GM19035 (cell line): ENCODE data around the gene SMIM27.

Experiments
- ATAC-seq: cut with Tn5 transposase; IDR thresholded peaks from one replicate; pipeline ENCODE4 v1.9.1; 2021; ENCODE audit not compliant: unreplicated experiment

The SMIM27 gene

DNA sequence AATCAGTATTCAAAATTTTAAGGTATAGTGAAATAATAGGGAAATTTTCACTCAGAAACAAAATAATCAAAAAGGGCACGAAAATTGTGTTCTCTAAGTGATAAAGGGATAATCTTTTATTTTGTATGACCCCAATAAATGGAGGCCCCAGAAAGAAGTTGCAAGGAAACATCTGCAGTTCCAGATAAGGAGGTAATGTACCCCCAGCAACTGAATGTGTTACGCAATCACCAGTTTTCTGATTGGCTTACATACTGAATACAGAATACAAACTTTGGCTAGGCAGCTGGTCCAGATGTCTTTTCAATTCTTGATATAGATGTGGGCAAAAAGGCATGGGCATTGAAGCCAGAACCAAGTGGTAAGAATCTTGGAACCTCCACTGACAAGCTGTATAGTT is 2.0 kb downstream of the SMIM27 start:
- ATAC-seq = no peak

DNA sequence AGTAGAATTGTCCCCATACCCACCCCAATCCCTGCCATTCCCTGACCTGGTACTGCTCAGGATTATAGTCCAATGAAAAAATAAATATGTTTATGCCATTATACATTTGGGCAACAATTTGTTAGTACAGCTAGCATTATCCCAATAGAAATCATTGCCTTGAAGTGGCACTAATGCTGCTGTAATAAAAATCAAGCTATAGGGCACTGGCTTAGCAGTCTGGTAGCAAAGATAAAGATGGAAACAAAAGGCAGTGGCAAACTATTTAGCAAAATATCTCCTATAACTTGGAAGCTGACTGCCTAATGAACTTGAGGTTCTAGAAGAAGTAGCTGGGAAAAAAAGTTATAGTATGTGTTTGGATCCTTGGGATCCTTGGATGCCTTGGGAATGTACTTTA is 2.5 kb downstream of the SMIM27 start:
- no peak for ATAC-seq

DNA sequence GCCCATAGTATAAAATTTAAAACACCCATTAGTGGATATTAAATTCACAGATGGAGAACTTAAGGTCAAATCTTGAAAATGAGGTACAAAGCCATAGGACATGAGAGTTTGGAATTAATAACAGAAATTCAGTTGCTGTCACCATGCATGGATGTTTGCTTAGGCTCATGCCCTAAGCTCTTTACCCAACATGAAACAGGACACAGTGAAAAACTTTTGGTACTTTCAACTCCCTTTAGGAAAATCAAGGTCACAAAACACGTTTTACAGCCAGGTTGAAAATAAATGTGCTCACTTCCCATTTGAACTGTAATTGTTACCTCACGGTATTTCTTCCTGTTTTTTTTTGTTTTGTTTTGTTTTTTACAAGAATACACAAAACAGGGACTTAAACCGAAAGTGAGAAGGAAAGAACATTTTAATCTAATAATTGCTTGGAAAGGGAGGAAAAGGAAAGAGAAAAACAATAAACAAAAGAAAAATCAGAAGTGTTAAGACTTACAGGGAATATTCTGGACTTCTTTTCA is 6.3 kb downstream of the SMIM27 start:
- ATAC-seq = no peak

DNA sequence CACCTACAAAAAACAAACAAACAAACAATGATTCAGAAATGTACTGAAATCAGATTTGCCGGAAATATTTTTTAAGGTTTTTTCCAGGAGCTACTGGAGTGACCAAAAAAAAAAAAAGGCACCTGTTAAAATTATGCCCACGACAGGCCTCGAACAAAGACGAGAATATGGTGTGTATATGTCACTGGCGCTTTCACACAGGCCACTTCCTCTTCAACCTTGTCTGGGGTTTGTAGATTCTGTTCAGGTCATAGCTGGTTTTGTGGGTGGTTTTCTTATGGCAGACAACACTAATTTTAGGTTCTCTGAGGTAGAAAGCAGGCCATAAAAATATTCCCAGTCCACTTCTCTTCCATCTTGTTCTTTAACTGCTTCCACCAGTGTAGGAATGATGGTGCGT is 13.8 kb downstream of the SMIM27 start:
- no peak for ATAC-seq

DNA sequence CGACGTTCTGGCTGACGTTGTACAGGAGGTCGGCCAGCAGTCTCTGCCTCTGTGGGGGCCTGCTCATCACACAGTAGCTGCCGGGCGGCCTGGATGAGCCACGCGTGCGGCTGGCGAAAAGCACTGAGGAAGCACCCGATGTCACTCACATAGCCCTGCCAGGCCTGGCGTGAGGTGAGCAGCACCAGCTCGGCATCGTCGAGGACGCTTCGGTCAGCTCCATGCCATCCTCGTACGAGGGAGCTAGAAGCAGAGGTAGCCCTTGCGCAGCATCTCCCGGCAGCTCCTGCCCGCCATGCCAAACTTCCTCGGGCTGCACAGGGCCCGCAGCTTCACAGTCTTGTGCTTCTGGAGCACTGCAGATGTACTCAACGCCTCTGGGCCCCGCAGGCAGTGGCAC is 14.6 kb downstream of the SMIM27 start:
- no peak for ATAC-seq

DNA sequence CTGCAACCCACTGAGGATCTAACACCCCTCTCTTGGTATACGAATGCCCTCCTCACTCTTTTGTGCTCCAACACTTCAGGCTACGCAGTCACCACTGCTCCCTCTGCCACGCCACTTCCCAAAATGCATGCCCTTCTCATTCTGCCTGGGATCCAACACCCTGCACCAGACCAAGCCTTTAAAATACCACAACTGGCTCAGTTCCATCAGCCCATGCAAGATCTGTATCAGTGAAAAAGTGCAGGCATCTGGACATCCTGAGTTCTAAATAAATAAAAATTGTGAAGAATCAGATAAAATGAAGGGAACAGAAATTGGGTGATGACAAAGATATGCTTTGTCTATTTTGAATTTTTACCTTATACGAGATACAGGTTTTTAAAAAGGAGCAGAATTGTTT is 18.1 kb downstream of the SMIM27 start:
- ATAC-seq = no peak

DNA sequence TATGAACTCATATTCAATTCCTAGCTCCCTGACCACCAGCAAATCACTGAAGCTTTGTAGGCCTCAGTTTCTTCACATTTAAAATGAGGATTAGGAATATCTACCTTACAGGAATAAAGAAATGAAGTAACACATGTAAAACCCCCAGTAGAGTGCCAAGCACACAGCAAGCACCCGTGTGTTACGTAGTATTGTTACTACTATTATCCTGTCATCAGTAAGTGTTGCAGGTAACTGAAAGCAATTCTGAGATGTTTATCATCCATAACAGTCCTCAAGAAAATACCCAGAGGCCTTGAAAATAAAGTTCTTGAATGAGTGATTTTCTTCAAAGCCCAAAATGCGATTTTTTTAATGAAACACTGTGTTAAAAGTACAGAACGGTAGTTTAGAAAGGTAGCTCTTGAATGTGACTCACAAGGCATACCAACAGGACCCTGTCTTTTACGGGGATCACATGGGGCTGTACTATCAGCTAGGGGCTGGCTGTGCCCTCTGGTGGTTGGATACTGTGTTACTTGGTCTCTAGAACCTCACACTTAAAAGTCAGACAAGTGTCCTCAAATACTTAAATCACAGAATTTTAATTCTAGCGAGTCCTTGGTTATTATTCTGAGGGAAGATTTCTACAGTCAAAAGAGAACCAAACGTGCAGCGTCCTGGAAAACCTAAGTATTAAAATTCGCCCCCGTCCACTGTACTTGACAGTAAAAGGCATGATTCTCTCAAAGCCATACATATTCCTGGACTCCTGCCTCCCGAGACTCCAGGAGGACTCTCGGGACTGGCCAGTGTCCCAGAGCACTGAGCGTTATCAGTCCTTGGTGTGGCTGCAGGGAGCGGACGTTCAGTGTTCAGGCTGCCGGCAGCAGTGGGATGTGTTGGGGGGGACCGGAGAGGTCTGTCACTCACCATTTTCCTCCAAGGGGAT is 20.1 kb downstream of the SMIM27 start:
- ATAC-seq = peak; percentile 90

DNA sequence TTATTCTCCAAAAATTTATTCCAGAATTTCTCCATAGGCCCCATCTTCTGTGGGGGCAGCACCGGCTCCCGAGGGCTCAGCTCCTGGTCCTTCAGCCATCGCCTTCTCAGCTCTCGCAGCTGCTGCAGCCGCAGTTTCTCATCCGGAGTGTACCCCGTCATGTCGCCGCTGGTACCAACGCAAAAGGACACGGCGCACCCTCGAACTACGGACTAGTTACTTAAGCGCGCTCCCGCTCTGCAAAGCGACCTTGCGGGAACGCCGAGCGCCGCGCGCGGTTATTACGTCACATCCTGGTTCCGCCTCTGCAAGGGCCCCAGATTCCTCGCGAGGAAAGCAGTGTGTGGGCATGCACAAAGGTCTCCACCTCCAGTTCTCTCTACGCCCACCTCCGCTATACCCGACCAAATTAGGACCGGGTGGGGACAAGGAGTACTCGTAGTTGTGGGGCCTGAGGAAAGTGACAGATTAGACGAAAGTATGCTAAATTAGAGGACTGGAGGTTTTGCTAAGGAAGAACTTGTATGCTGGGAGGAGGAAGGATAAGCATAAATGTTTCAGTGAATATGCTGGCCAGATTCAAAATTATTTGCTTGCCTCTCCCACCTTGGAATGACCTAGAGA is 20.9 kb downstream of the SMIM27 start, which contains the start of gene NDUFB6:
Gene NDUFB6, minus strand, starts transcription at position 260 of the 624 bp plus-strand sequence. Its CDS starts 99 bp downstream, at position 161.
- peak; percentile 85 for ATAC-seq

DNA sequence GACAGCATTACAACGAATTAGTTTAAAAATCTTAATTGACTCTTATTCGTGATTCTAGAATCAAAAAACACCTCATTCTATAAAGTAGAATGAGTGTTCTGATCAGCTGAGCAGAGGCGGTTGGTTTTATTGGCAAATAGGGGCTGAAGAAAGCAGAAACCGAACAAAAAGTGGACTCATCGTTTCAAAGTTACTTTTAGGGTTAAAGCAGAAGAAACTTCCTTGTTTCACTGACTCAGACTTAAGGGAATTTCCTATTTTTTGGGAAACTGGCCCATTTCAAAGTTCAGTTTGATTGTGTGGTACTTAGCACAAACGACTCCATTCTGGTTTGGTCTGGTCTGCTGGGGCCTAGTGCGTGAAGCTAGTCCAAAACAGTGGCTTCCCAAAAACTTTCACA is 21.7 kb downstream of the SMIM27 start:
- no peak for ATAC-seq

DNA sequence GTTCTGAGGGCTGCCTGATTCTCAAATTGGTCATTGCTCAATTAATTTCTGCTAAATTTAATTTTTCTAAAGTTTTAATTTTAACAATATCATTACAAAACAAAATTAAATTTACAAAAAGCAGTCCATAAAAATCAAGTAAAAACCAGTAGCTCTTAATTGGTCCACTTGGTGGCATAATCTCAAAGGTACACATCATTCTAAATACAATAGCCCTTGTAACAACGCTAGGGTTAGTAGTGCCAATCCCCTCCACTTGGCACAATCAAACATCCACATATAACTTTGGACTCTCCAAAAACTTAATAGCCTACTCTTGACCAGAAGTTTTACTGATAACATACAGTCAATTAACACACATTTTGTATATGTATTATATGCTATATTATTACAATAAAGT is 22.7 kb downstream of the SMIM27 start:
- ATAC-seq = no peak

DNA sequence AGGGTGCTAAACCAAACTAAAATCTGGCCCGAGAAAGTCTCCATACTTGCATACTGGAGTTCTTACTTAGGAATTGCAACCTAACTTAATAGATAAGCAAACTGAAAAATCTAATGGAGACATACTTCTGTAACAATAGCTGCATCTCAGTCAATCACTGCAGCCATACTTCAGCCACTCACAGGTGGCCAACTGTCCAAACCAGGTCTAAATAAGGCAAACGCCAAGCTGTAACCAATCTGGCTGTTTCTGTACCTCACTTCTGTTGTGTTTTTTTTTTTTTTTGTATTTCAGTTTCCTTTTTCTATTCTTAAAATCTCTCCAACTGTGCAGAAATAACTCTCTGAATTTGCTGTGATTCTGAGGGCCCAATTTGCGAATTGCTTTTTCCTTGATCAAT is 25.2 kb downstream of the SMIM27 start:
- ATAC-seq = no peak

DNA sequence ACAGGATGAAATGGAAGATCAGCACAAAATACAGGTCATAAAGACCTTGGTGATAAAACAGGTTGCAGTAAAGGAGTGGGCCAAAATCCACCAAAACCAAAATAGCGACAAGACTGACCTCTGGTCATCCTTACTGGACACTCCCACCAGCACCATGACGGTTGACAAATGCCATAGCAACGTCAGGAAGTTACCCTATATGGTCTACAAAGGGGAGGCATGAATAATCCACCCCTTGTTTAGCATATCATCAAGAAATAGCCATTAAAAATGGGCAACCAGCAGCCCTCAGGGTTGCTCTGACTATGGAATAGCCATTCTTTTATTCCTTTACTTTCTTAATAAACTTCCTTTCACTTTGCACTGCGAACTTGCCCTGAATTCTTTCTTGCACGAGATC is 26.8 kb downstream of the SMIM27 start:
- no peak for ATAC-seq

DNA sequence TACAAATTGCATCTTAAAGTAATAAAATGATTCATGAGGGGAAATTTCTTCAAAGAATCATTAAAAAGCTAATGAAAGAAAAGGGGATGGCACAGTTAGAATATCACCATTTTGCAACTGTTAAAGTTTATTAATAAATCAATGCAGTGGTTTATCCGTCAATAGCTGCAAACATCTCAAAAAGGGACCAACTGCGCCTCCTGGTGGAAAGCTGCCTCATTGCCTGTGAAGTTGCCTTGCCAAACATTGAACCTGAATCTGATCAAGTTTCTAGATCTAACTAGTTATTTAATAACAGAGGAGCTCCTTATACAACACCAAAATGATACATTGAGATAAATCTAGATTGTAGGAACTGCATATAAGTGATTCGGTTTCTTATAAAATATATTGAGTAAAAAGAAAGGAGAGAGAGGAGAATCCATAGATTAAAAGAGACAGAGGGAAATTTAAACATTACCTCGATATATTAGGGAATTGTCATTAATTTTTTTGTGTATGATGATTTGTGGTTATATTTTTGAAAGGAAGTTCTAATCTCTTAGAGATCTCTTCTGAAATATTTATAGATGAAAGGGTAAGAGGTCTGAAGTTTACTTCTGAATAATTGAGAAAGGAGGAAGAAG is 27.7 kb downstream of the SMIM27 start:
- peak; percentile 53 for ATAC-seq

DNA sequence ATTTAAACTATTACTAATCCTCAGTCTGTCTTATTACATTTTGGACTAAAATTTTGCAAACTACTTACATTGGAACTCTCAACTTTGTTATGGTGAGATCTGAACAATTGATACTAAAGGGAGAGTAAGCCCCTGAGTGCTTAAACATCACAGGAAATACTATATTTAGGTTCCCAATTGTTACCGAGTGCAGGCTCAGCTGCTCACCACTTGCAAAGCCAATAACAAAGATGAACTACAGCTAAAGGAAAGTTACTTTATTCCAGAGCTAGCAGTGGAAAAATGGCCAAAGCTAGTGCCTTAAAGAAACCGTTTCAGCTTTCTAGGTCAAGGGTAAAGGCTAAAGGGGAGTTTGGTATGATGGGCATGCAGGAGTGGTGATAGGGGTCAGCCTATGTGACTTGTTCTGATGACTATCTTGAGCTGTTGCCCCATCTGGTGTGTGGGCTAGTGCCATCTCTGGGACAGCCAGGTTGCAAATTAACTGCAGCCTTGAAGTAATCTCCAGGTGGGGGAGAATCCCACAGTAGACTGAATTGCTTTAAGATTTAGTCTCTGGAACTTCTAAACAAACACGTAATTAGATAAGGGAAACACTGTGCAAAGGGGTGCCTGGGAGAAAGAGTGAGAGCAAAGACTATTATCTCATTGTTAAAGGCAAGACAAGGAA is 28.6 kb downstream of the SMIM27 start:
- ATAC-seq = no peak

DNA sequence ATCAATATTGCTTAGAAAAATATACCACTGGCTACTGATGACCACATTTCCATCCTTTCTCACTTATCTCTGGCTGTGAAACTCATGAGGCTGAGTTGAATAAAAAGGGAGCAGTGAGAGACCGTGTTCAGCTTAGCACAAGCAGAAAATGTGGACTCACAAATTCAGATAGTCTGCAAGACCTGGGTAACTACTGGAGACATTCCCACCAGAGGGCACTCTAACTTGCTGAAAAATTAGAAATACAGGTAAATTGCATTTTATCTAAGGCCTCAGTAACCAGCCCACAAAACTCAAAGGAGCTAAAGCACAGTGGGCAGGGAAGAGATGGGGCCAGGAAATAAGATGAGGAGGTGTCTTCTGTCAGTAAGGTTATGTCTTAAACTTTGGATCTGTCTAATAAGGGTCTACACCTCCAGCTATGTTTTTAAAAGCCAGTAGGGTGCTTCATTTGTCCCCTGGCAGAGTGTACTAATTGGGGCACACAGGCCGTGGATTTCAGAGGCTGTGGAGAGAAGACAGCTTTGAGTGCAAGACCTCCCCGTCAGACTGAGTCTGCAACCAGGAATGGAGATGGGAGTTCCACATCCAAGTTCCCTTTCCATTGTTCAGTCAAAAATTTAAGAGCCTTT is 29.5 kb downstream of the SMIM27 start:
- ATAC-seq = no peak

DNA sequence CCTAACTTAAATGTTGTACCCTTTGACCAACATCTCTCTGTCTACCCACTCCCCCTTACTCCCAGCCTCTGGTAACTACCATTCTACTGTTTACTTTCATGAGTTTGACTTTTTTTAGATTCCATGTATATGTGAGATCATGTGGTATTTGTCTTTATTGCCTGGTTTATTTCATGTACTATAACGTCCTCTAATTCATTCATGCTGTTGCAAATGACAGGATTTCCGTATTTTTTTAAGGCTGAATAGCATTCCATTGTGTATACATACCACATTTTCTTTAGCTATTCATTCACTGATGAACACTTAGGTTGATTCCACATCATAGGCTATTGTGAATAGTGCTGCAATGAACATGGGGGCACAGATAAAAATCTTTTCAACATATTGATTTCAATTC is 32.7 kb downstream of the SMIM27 start:
- no peak for ATAC-seq

DNA sequence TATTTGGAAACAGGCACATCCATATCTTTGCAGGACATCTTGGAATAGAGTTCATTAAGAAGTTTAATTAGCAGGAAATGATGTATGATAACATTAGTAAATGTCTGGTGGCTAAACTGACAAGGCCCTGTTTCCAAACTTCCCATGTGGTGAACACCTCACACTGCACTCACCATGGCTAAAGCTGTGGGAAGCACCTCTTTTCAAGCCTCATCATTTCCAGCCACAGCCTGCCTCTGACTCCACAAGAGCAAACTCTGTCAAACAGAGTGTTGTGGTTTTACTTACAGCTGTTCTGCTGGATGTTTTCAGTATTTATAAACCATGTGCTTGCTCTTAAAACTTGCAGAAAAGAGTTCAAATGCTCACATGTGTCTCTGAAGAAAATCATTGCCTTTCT is 35.8 kb downstream of the SMIM27 start:
- no peak for ATAC-seq

DNA sequence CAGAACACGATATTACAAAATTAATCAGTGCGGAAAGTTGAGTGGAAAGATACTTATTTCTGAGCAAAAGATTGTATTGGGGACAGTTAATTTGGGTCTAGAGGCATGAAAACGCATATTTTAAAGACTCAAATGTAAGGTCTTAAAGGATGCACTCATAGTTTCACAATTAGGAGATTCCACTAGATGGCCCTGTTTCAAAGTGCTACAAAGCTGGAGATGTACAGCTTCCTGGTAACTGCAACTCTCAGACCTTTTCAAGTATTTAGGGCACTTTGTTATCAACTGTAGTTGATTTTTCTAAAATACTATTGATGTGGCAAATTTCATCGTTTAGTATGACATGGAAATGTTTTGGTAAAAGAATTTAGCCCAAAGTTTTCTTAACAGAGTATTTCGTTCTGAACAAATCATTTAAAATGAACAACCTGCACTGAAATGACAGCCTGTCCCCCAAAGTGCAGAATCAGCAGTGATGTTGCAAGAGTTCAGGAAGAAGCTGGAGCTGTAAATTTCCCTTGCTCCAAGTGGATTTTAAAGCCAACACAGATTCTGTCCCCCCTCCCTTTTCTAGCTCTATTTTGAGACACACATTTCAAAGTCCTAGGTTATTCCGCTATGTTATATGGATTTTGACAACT is 37.1 kb downstream of the SMIM27 start:
- ATAC-seq = no peak

DNA sequence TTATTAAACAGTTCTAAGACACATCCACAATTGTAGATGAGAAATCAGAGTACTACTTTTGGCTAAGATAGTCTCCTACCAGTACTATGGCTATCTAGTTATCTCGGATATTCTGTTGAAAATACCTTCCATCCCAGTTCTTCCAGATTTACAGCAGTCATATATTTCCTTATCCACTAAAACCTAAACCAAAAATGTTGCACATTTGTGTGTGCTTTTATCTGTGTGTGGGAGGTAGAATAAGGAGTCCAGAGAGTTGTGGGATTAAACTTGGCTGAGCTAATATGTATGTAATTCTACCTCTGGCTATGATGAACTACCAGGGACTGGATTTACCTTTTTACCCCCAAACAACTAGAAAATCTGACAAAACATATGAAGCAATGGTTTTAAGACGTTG is 38.3 kb downstream of the SMIM27 start:
- no peak for ATAC-seq

DNA sequence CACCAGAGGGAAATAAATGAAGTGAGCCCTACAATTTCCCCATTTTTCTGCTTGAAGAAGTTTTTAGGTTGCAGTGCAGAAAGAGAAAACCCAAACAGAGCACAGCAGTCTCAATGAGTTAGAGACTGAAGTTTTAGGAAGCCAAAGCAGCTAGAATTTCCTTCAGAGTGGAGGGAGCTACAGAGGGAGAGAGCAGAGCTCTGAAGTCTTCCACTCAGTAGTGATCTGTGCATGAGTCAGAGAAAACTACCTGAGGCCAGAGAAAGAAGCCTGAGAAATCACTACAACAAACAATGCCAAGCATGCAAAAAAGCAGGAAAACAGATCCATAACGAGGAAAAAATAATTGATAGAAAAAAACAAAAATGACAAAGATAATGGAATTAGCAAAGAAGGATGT is 38.8 kb downstream of the SMIM27 start:
- ATAC-seq = no peak
